Measurements from ENCODE around the gene TGM5. TPM values are rescaled to one million over a fixed set of nuclear protein-coding genes. Genes with fewer than 3 reads are reported as not detected.

Gene TGM5
- total and polyA plus RNA-seq, 2 experiments from 2014 or later: not detected

DNA sequence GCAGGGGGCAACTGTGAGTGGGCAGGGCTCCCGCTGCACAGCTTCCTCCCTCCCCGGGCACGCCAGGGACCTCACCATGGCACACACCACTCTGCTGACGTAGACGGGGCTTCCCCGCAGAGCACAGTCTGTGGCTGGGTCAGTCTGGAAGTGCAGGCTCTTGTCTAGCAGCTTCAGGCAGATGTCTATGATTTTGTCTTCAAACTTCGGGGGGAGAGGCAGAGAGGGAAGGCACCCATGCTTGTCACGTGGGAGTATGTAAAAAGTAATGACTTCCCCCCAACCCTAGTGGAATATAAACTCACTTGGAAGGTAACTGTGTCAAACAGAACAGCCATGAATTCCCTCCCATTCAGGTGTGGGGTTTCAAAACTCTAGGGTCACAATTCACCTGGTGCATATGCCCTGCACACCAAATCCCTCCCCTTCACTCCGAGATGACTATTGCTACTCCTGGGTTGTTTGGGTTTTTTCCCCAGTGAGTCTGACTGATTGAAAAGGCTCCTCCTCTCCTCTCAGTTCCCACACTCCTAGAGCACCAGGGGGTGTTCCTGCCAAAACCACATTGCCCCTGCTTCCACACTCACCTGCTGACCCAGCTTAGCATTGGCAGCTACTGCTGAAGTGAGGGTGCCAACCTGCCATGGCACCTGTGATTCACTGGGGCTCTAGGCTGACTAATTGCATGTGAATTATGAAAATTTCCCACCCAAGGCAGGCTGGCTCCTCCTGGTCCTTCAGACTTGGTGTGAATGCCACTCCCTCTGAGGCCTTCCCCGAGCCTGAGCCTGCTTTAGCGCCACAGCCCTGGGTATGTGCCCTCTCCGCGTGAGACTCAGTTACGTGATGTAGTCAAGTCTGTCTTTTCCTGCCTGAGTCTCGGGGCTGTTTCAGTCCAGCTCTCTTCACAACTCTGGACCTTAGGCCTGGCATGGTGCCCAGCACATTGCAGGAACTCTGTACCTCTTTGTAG is 13.0 kb downstream of the TGM5 start:
- H3K27ac Mint-ChIP-seq: no peak overlapping the region
- no peaks in the 10 kb centered on the region for H3K36me3 ChIP-seq (ENCODE audit: insufficient read depth)
- no peak for ATAC-seq
- H3K4me3 ChIP-seq: no peak overlapping the region
- H3K9me2 ChIP-seq (ENCODE audit: insufficient read depth): no peaks in the 10 kb centered on the region
- no peak overlapping the region for H3K27ac ChIP-seq (ENCODE audit: low read depth)
- H4K20me1 ChIP-seq (replicated peaks; ENCODE audit: insufficient read depth): no peaks in the 10 kb centered on the region
- DNase-seq (ENCODE audit: low spot score): no peak
- H3K4me3 Mint-ChIP-seq: no peak overlapping the region
- H3K27me3 ChIP-seq (ENCODE audit: insufficient read depth): no peaks in the 10 kb centered on the region
- H3K4me1 ChIP-seq (ENCODE audit: insufficient read depth): no peaks in the 10 kb centered on the region
- H3K27me3 Mint-ChIP-seq (ENCODE audit: insufficient read depth, low read depth, poor library complexity): peaks cover 5% of the 10 kb centered on the region
- peak overlapping the region; percentile 38; the same call in 1 of the 2 replicates for H2AFZ ChIP-seq
- H3K4me1 Mint-ChIP-seq: 0 out of 3 replicates have a peak, but pooled peaks cover 2% of the 10 kb centered on the region
- H3K36me3 Mint-ChIP-seq (ENCODE audit: low read depth): no peaks in the 10 kb centered on the region
- TF ChIP-seq, protein P1, sequence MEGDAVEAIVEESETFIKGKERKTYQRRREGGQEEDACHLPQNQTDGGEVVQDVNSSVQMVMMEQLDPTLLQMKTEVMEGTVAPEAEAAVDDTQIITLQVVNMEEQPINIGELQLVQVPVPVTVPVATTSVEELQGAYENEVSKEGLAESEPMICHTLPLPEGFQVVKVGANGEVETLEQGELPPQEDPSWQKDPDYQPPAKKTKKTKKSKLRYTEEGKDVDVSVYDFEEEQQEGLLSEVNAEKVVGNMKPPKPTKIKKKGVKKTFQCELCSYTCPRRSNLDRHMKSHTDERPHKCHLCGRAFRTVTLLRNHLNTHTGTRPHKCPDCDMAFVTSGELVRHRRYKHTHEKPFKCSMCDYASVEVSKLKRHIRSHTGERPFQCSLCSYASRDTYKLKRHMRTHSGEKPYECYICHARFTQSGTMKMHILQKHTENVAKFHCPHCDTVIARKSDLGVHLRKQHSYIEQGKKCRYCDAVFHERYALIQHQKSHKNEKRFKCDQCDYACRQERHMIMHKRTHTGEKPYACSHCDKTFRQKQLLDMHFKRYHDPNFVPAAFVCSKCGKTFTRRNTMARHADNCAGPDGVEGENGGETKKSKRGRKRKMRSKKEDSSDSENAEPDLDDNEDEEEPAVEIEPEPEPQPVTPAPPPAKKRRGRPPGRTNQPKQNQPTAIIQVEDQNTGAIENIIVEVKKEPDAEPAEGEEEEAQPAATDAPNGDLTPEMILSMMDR (conservative IDR thresholded peaks at IDR 0.05; ENCODE audit: low read depth in 2 of 2): no peak
- no peak for TF ChIP-seq JUNB (IDR thresholded peaks at IDR 0.05; ENCODE audit: unreplicated experiment)
- TF ChIP-seq CREB1 (CRISPR knock-in tag; IDR thresholded peaks at IDR 0.05; ENCODE audit: low read depth): no peak
- no peaks in the 10 kb centered on the region for H3K79me2 ChIP-seq (replicated peaks; ENCODE audit: insufficient read depth)
- no peaks in the 10 kb centered on the region for H3K9me3 Mint-ChIP-seq
- H3K4me2 ChIP-seq: no peak overlapping the region
- H3F3A ChIP-seq (replicated peaks; ENCODE audit: low read depth): no peaks in the 10 kb centered on the region

DNA sequence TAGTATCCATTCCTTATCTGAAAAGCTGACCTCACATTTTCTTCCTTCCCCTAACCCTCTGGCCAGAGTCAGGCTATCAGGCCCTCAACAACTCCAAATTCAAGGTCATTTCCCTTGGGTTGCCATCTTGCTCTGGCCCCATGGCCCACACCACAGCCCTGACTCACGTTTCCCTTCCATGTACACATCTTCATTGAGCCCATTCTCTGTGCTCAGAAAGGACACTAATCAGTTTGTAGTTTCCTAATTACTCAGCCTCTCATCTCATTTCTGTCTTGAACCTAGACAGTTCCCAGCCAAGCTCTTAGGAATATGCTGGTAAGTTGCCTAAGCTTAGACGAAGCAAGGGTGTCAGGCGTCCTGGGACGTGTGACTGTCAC is 14.9 kb downstream of the TGM5 start:
- Mint-ChIP-seq H3K4me1 (0 out of 3 replicates have a peak, but pooled peaks cover 2% of the 10 kb centered on the region), H3K27me3 (ENCODE audit: insufficient read depth, low read depth, poor library complexity) (peaks cover 5% of the 10 kb centered on the region), H3K4me3 (no peak overlapping the region), H3K27ac (no peak overlapping the region), H3K9me3 (no peaks in the 10 kb centered on the region), H3K36me3 (ENCODE audit: low read depth) (no peaks in the 10 kb centered on the region)
- H3K27ac ChIP-seq (ENCODE audit: low read depth): no peak overlapping the region
- H3K9me2 ChIP-seq (ENCODE audit: insufficient read depth): no peaks in the 10 kb centered on the region
- H3K4me2 ChIP-seq: no peak overlapping the region
- no peaks in the 10 kb centered on the region for H3K36me3 ChIP-seq (ENCODE audit: insufficient read depth)
- ATAC-seq: no peak
- no peak overlapping the region for H2AFZ ChIP-seq
- no peaks in the 10 kb centered on the region for H3F3A ChIP-seq (replicated peaks; ENCODE audit: low read depth)
- H3K4me3 ChIP-seq: no peak overlapping the region
- H3K79me2 ChIP-seq (replicated peaks; ENCODE audit: insufficient read depth): no peaks in the 10 kb centered on the region
- no peak for DNase-seq (ENCODE audit: low spot score)
- H3K4me1 ChIP-seq (ENCODE audit: insufficient read depth): no peaks in the 10 kb centered on the region
- no peaks in the 10 kb centered on the region for H4K20me1 ChIP-seq (replicated peaks; ENCODE audit: insufficient read depth)
- H3K27me3 ChIP-seq (ENCODE audit: insufficient read depth): no peaks in the 10 kb centered on the region
- TF ChIP-seq ZNF114 (CRISPR knock-in tag; IDR thresholded peaks at IDR 0.05) (no peak), POLR2AphosphoS5 (IDR thresholded peaks at IDR 0.05; ENCODE audit: low read depth) (no peak), EZH2phosphoT487 (IDR thresholded peaks at IDR 0.05; ENCODE audit: unreplicated experiment) (no peak), JUNB (IDR thresholded peaks at IDR 0.05; ENCODE audit: unreplicated experiment) (no peak), CREB1 (CRISPR knock-in tag; IDR thresholded peaks at IDR 0.05; ENCODE audit: low read depth) (no peak), NANOG (IDR thresholded peaks at IDR 0.05; ENCODE audit: borderline replicate concordance) (no peak)
- TF ChIP-seq, protein P2, sequence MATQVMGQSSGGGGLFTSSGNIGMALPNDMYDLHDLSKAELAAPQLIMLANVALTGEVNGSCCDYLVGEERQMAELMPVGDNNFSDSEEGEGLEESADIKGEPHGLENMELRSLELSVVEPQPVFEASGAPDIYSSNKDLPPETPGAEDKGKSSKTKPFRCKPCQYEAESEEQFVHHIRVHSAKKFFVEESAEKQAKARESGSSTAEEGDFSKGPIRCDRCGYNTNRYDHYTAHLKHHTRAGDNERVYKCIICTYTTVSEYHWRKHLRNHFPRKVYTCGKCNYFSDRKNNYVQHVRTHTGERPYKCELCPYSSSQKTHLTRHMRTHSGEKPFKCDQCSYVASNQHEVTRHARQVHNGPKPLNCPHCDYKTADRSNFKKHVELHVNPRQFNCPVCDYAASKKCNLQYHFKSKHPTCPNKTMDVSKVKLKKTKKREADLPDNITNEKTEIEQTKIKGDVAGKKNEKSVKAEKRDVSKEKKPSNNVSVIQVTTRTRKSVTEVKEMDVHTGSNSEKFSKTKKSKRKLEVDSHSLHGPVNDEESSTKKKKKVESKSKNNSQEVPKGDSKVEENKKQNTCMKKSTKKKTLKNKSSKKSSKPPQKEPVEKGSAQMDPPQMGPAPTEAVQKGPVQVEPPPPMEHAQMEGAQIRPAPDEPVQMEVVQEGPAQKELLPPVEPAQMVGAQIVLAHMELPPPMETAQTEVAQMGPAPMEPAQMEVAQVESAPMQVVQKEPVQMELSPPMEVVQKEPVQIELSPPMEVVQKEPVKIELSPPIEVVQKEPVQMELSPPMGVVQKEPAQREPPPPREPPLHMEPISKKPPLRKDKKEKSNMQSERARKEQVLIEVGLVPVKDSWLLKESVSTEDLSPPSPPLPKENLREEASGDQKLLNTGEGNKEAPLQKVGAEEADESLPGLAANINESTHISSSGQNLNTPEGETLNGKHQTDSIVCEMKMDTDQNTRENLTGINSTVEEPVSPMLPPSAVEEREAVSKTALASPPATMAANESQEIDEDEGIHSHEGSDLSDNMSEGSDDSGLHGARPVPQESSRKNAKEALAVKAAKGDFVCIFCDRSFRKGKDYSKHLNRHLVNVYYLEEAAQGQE (IDR thresholded peaks at IDR 0.05; ENCODE audit: unreplicated experiment): no peak
- TF ChIP-seq, protein P3, sequence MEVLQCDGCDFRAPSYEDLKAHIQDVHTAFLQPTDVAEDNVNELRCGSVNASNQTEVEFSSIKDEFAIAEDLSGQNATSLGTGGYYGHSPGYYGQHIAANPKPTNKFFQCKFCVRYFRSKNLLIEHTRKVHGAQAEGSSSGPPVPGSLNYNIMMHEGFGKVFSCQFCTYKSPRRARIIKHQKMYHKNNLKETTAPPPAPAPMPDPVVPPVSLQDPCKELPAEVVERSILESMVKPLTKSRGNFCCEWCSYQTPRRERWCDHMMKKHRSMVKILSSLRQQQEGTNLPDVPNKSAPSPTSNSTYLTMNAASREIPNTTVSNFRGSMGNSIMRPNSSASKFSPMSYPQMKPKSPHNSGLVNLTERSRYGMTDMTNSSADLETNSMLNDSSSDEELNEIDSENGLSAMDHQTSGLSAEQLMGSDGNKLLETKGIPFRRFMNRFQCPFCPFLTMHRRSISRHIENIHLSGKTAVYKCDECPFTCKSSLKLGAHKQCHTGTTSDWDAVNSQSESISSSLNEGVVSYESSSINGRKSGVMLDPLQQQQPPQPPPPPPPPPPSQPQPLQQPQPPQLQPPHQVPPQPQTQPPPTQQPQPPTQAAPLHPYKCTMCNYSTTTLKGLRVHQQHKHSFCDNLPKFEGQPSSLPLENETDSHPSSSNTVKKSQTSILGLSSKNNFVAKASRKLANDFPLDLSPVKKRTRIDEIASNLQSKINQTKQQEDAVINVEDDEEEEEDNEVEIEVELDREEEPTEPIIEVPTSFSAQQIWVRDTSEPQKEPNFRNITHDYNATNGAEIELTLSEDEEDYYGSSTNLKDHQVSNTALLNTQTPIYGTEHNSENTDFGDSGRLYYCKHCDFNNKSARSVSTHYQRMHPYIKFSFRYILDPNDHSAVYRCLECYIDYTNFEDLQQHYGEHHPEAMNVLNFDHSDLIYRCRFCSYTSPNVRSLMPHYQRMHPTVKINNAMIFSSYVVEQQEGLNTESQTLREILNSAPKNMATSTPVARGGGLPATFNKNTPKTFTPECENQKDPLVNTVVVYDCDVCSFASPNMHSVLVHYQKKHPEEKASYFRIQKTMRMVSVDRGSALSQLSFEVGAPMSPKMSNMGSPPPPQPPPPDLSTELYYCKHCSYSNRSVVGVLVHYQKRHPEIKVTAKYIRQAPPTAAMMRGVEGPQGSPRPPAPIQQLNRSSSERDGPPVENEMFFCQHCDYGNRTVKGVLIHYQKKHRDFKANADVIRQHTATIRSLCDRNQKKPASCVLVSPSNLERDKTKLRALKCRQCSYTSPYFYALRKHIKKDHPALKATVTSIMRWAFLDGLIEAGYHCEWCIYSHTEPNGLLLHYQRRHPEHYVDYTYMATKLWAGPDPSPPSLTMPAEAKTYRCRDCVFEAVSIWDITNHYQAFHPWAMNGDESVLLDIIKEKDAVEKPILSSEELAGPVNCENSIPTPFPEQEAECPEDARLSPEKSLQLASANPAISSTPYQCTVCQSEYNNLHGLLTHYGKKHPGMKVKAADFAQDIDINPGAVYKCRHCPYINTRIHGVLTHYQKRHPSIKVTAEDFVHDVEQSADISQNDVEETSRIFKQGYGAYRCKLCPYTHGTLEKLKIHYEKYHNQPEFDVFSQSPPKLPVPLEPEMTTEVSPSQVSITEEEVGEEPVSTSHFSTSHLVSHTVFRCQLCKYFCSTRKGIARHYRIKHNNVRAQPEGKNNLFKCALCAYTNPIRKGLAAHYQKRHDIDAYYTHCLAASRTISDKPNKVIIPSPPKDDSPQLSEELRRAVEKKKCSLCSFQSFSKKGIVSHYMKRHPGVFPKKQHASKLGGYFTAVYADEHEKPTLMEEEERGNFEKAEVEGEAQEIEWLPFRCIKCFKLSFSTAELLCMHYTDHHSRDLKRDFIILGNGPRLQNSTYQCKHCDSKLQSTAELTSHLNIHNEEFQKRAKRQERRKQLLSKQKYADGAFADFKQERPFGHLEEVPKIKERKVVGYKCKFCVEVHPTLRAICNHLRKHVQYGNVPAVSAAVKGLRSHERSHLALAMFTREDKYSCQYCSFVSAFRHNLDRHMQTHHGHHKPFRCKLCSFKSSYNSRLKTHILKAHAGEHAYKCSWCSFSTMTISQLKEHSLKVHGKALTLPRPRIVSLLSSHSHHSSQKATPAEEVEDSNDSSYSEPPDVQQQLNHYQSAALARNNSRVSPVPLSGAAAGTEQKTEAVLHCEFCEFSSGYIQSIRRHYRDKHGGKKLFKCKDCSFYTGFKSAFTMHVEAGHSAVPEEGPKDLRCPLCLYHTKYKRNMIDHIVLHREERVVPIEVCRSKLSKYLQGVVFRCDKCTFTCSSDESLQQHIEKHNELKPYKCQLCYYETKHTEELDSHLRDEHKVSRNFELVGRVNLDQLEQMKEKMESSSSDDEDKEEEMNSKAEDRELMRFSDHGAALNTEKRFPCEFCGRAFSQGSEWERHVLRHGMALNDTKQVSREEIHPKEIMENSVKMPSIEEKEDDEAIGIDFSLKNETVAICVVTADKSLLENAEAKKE (CRISPR knock-in tag; IDR thresholded peaks at IDR 0.05): no peak
